Subcutaneous adipose tissue (tissue), 4 donors: Measurements from ENCODE around the gene HSPA8. TPM values are rescaled to one million over a fixed set of nuclear protein-coding genes. Genes with fewer than 3 reads are reported as not detected.

Experiments used
- CTCF ChIP-seq: fragments of 450-650 bp; IDR thresholded peaks from one replicate; pipeline ENCODE4 v1.5.1; 2016; ENCODE audit warnings: low read depth, mild to moderate bottlenecking, control low read depth, antibody characterized with exemption, moderate library complexity
- total RNA-seq, 4 donors: library from RNA; depleted of rRNA; stranded (reverse); fragments of >200 nt; gene quantifications; one replicate each; pipeline ENCODE4 v1.1.0, GENCODE V29; 2016

The HSPA8 gene
- total RNA-seq, 4 donors from 2014 or later: 391 to 2,318 (median 532) TPM

- no peak for TF ChIP-seq CTCF
Observed at GRCh38 chr11:123069908-123070821, 8.2 kb upstream of the HSPA8 start.

GRCh38 chr11:123065621-123066020 lies 3.7 kb upstream of the HSPA8 start:
- TF ChIP-seq CTCF: no peak

- TF ChIP-seq CTCF: no peak
Observed at GRCh38 chr11:123063826-123064657, 2.1 kb upstream of the HSPA8 start.

- TF ChIP-seq CTCF: no peak
Observed at GRCh38 chr11:123062892-123063825, 1.2 kb upstream of the HSPA8 start.

GRCh38 chr11:123062158-123062891 lies 389 bp upstream of the HSPA8 start:
- no peak for TF ChIP-seq CTCF

- TF ChIP-seq CTCF: no peak
Observed at GRCh38 chr11:123060277-123061000, 1.5 kb downstream of the HSPA8 start.
